HCT116 (cell line): ENCODE data around the gene BNC1. TPM values are rescaled to one million over a fixed set of nuclear protein-coding genes. Genes with fewer than 3 reads are reported as not detected.

Source experiments
- ATAC-seq: fragments of 200-7000 bp; cut with Tn5 transposase; 2 replicates; pipeline ENCODE4 v1.9.1; 2020; ENCODE audit warnings: mild to moderate bottlenecking, moderate library complexity
- BruUV-seq: library from RNA; stranded (reverse); fragments of 400-500 nt; replicated peaks from 2 replicates; lab custom pipeline; 2021; lab: Mats Ljungman, UMichigan
- CTCF ChIA-PET: fragments of 300-600 bp; sonication (Branson Sonifier 250); formaldehyde crosslinking; loops from one replicate; lab custom pipeline; 2021; ENCODE audit warnings: antibody characterized with exemption; lab: Charles Lee
- POLR2A ChIA-PET: fragments of 300-600, 350-600 bp; sonication (Branson Sonifier 250); formaldehyde crosslinking; loops from one replicate; lab custom pipeline; 2021; ENCODE audit warnings: antibody characterized with exemption; lab: Charles Lee
- RAD21 ChIA-PET, 2 experiments: fragments of 300-600 bp; sonication (Branson Sonifier 250); formaldehyde crosslinking; loops; one replicate each; lab custom pipeline; 2023; ENCODE audit warnings: low total read pairs in 2 of 2; ENCODE audit not compliant: uncharacterized antibody in 2 of 2, unreplicated experiment in 2 of 2, low non-redundant PET in 1 of 2; lab: Charles Lee
- DNase-seq: peaks from one replicate; pipeline ENCODE4 v3.0.0-alpha.2; 2010; ENCODE audit warnings: low read depth, low spot score
- H2AFZ ChIP-seq: fragments of 200-600 bp; shearing (Covaris generic), sonication (generic); 2 replicates; pipeline ENCODE4 v1.6.1; 2017; ENCODE audit warnings: low read depth, mixed run types, mixed read lengths, antibody characterized with exemption, low read length; ENCODE audit not compliant: poor library complexity, severe bottlenecking
- H3K27ac ChIP-seq: 2 replicates; pipeline ENCODE4 v1.5.1; 2012; ENCODE audit warnings: low read depth, low read length
- H3K27me3 ChIP-seq: fragments of 200-600 bp; sonication (generic); 2 replicates; pipeline ENCODE4 v1.6.1; 2016; ENCODE audit warnings: mixed run types, low read length, mixed read lengths; ENCODE audit not compliant: insufficient read depth
- H3K36me3 ChIP-seq, 2 experiments: fragments of 200-500 bp in 1 of 2; fragments of 200-600 bp in 1 of 2; sonication (Bioruptor generic) in 1 of 2; sonication (generic) in 1 of 2; 2 replicates each; pipeline versions ENCODE4 v1.5.1 to v1.6.1; 2014 to 2016; ENCODE audit warnings: low read length in 2 of 2, inconsistent platforms in 1 of 2, mixed read lengths in 1 of 2, mixed run types in 1 of 2; ENCODE audit not compliant: insufficient read depth in 2 of 2, control insufficient read depth in 1 of 2
- H3K4me1 ChIP-seq, 2 experiments: fragments of 200-600 bp in 1 of 2; sonication (generic) in 1 of 2; 2 replicates each; pipeline versions ENCODE4 v1.5.1 to v1.6.1; 2012 to 2017; ENCODE audit warnings: low read length in 2 of 2, inconsistent platforms in 1 of 2, mild to moderate bottlenecking in 1 of 2, mixed read lengths in 1 of 2, mixed run types in 1 of 2, moderate library complexity in 1 of 2; ENCODE audit not compliant: insufficient read depth in 2 of 2, control insufficient read depth in 1 of 2
- H3K4me2 ChIP-seq: fragments of 200-600 bp; sonication (generic); 2 replicates; pipeline ENCODE4 v1.6.1; 2017; ENCODE audit warnings: mixed run types, low read length, mixed read lengths
- H3K4me3 ChIP-seq, 2 experiments: fragments of 200-600 bp in 1 of 2; sonication (generic) in 1 of 2; replicated peaks in 1 of 2; 2 replicates each; pipeline ENCODE4 v1.5.1; 2011 to 2016; ENCODE audit warnings: low read length in 2 of 2, control low read depth in 1 of 2, low read depth in 1 of 2, mild to moderate bottlenecking in 1 of 2, mixed read lengths in 1 of 2, mixed run types in 1 of 2
- H3K79me2 ChIP-seq: fragments of 200-600 bp; sonication (generic); 2 replicates; pipeline ENCODE4 v1.6.1; 2017; ENCODE audit warnings: mild to moderate bottlenecking, mixed run types, low read length, moderate library complexity, mixed read lengths; ENCODE audit not compliant: insufficient read depth
- H3K9ac ChIP-seq: fragments of 200-600 bp; sonication (generic); 2 replicates; pipeline ENCODE4 v1.6.1; 2016; ENCODE audit warnings: low read length, mixed read lengths
- H3K9me2 ChIP-seq: fragments of 200-600 bp; sonication (generic), shearing (Covaris generic); 2 replicates; pipeline ENCODE4 v1.6.1; 2017; ENCODE audit warnings: mixed run types, mild to moderate bottlenecking, moderate library complexity; ENCODE audit not compliant: insufficient read depth
- H3K9me3 ChIP-seq, 2 experiments: fragments of 200-500 bp in 1 of 2; fragments of 200-600 bp in 1 of 2; sonication (Bioruptor generic) in 1 of 2; sonication (generic) in 1 of 2; 2 replicates each; pipeline ENCODE4 v1.6.1; 2014 to 2017; ENCODE audit warnings: low read length in 2 of 2, mixed read lengths in 2 of 2, inconsistent platforms in 1 of 2, low read depth in 1 of 2, mild to moderate bottlenecking in 1 of 2, mixed run types in 1 of 2, moderate library complexity in 1 of 2; ENCODE audit not compliant: control insufficient read depth in 1 of 2, insufficient read depth in 1 of 2
- H4K20me1 ChIP-seq: fragments of 200-600 bp; sonication (generic), shearing (Covaris generic); 2 replicates; pipeline ENCODE4 v1.6.1; 2017; ENCODE audit warnings: mixed run types, mild to moderate bottlenecking, moderate library complexity; ENCODE audit not compliant: insufficient read depth
- CBX3 ChIP-seq: IDR thresholded peaks from 2 replicates; pipeline ENCODE4 v1.6.1; 2012; ENCODE audit warnings: low read depth
- EZH2 ChIP-seq: fragments of 200-600 bp; sonication (generic); IDR thresholded peaks from 2 replicates; pipeline ENCODE4 v1.6.1; 2017; ENCODE audit warnings: antibody characterized with exemption, mixed run types
- EZH2phosphoT487 ChIP-seq: fragments of 200-600 bp; IDR thresholded peaks from 2 replicates; pipeline ENCODE4 v1.6.1; 2018; ENCODE audit warnings: antibody characterized with exemption, borderline replicate concordance
- FOSL1 ChIP-seq: IDR thresholded peaks from 2 replicates; pipeline ENCODE4 v1.6.1; 2012; ENCODE audit warnings: low read depth
- JUND ChIP-seq: IDR thresholded peaks from 2 replicates; pipeline ENCODE4 v1.6.1; 2012
- POLR2A ChIP-seq: IDR thresholded peaks from 2 replicates; pipeline ENCODE4 v1.7.0; 2011; ENCODE audit warnings: borderline replicate concordance; ENCODE audit not compliant: insufficient read depth, insufficient read length; ENCODE audit errors: extremely low read depth
- POLR2AphosphoS5 ChIP-seq: IDR thresholded peaks from 2 replicates; pipeline ENCODE4 v1.6.1; 2011; ENCODE audit warnings: mild to moderate bottlenecking, low read depth, low read length, moderate library complexity
- SP1 ChIP-seq: IDR thresholded peaks from 2 replicates; pipeline ENCODE4 v1.6.1; 2012; ENCODE audit warnings: low read depth
- TCF7L2 ChIP-seq: IDR thresholded peaks from 2 replicates; pipeline ENCODE4 v1.7.0; 2011; ENCODE audit warnings: borderline replicate concordance, inconsistent platforms; ENCODE audit not compliant: insufficient read depth, insufficient read length; ENCODE audit errors: extremely low read depth
- YY1 ChIP-seq: IDR thresholded peaks from 2 replicates; pipeline ENCODE4 v1.6.1; 2011; ENCODE audit warnings: low read length, low read depth, moderate library complexity, mild to moderate bottlenecking; ENCODE audit not compliant: insufficient replicate concordance; ENCODE audit errors: extremely low read depth
- ZFX ChIP-seq: fragments of 450-650 bp; IDR thresholded peaks from 2 replicates; pipeline ENCODE4 v1.6.1; 2017
- ZNF274 ChIP-seq: fragments of 200-500 bp; sonication (Bioruptor generic); IDR thresholded peaks from 2 replicates; pipeline ENCODE4 v1.6.1; 2014; ENCODE audit warnings: mild to moderate bottlenecking, low read depth, low read length, inconsistent platforms
- intact Hi-C: fragments of 100-400 bp; cut with micrococcal nuclease; formaldehyde crosslinking; loops from 2 replicates; pipeline ENCODE4 v1.10.0; 2022
- total RNA-seq: library from RNA; stranded (reverse); gene quantifications from one replicate; pipeline ENCODE4 v1.2.1, GENCODE V29; 2021; ENCODE audit not compliant: unreplicated experiment
- TF ChIP-seq, protein P1 (sequence below): IDR thresholded peaks from 2 replicates; pipeline ENCODE4 v1.6.1; 2012
- TF ChIP-seq, protein P2 (sequence below): IDR thresholded peaks from 2 replicates; pipeline ENCODE4 v1.6.1; 2012

The BNC1 gene
- total RNA-seq, 1 experiment from 2014 or later: not detected

DNA sequence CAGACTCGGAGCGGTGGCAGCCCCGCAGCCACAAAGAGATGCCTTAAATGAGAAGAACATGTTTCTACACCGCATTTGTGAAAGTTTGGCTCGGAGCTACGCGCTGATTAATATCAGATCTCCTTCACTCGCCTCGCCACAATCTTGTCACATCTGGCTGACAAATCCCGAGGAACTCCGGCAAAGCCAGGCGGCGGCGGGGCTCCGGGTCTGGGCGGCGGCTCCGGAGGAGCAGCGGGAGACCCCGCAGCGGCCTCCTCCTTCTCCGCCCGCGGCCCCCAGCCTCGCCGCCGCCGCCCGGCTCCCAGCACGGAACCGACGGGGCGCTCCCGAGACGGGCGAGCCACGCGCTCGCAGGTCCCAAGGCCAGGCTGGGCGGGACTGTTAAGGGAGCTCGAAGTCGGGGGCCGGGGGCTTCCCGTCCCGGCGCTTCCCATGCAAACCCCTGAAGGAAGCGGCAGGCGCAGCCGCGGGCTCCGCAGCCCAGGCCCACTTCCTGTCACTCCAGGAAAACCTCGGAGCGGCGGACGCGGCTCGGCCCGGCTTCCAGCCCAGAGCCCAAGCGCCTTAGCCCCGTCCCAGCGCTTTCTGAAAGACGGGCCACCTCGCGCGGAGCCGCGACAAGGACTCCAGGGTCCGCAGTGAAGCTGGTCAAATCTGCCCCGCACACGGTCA lies 1.2 kb downstream of the BNC1 start:
- no TSS peak for BruUV-seq
- H3K9me3 ChIP-seq: no peaks in the 10 kb centered on the region
- no peaks in the 10 kb centered on the region for H3K27me3 ChIP-seq
- H3K9ac ChIP-seq: no peak overlapping the region
- H2AFZ ChIP-seq: no peak overlapping the region
- ChIA-PET CTCF (no interaction called here), RAD21 (no interaction called here), POLR2A (no interaction called here)
- H3K4me1 ChIP-seq: peaks cover 8 to 30% of the 10 kb centered on the region in 2 experiments
- H3K27ac ChIP-seq: no peak overlapping the region
- no peaks in the 10 kb centered on the region for H3K36me3 ChIP-seq
- no peaks in the 10 kb centered on the region for H4K20me1 ChIP-seq
- no peak overlapping the region for H3K4me3 ChIP-seq
- TF ChIP-seq JUND (no peak), EZH2phosphoT487 (no peak), POLR2AphosphoS5 (no peak), ZFX (no peak), EZH2 (no peak), SP1 (no peak), ZNF274 (no peak), FOSL1 (no peak), CBX3 (no peak)
- TF ChIP-seq, protein P1, sequence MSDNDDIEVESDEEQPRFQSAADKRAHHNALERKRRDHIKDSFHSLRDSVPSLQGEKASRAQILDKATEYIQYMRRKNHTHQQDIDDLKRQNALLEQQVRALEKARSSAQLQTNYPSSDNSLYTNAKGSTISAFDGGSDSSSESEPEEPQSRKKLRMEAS: no peak
- H3K79me2 ChIP-seq: no peaks in the 10 kb centered on the region
- no peak overlapping the region for H3K4me2 ChIP-seq
- intact Hi-C loops: no loop called here
- ATAC-seq (no peak), DNase-seq (no peak)
- H3K9me2 ChIP-seq: no peaks in the 10 kb centered on the region

DNA sequence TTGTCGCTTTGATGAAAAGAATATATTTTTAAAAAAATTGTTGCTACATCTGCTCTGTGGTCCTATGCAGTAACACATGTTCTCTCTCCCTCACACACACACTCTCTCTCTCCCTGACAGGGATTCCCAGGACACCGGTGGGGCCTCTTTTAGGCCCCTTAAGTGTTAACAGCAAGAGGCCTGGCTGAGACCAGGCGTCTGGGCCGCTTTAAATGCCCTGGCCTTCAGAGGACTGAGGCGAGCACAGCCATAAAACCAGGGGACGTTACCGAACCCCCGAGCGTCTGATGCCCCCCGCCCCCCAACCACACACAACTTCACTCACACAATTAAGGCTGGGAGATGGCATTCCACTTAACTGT lies 1.7 kb downstream of the BNC1 start:
- intact Hi-C loops: no loop called here
- no peak overlapping the region for H3K9ac ChIP-seq
- no peaks in the 10 kb centered on the region for H4K20me1 ChIP-seq
- no peak for ATAC-seq
- H3K4me2 ChIP-seq: no peak overlapping the region
- TF ChIP-seq POLR2A (no peak), TCF7L2 (no peak), YY1 (no peak), SP1 (no peak), EZH2phosphoT487 (no peak), ZNF274 (no peak)
- TF ChIP-seq, protein P2, sequence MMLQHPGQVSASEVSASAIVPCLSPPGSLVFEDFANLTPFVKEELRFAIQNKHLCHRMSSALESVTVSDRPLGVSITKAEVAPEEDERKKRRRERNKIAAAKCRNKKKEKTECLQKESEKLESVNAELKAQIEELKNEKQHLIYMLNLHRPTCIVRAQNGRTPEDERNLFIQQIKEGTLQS: no peak
- ChIA-PET CTCF (no interaction called here), POLR2A (no interaction called here), RAD21 (no interaction called here)
- H3K79me2 ChIP-seq: no peaks in the 10 kb centered on the region
- no peak overlapping the region for H3K27ac ChIP-seq
- H3K27me3 ChIP-seq: no peaks in the 10 kb centered on the region
- H3K36me3 ChIP-seq: no peaks in the 10 kb centered on the region
- H3K4me3 ChIP-seq: no peak overlapping the region
- H3K4me1 ChIP-seq: peaks cover 3 to 25% of the 10 kb centered on the region in 2 experiments
- BruUV-seq: no TSS peak
- DNase-seq: no peak
- no peaks in the 10 kb centered on the region for H3K9me2 ChIP-seq
- H2AFZ ChIP-seq: no peak overlapping the region
- no peaks in the 10 kb centered on the region for H3K9me3 ChIP-seq
